ENCODE results near the gene ZFR2. TPM values are rescaled to one million over a fixed set of nuclear protein-coding genes. Genes with fewer than 3 reads are reported as not detected.

The ZFR2 gene
- total RNA-seq, 6 experiments from 2014 or later: not detected

DNA sequence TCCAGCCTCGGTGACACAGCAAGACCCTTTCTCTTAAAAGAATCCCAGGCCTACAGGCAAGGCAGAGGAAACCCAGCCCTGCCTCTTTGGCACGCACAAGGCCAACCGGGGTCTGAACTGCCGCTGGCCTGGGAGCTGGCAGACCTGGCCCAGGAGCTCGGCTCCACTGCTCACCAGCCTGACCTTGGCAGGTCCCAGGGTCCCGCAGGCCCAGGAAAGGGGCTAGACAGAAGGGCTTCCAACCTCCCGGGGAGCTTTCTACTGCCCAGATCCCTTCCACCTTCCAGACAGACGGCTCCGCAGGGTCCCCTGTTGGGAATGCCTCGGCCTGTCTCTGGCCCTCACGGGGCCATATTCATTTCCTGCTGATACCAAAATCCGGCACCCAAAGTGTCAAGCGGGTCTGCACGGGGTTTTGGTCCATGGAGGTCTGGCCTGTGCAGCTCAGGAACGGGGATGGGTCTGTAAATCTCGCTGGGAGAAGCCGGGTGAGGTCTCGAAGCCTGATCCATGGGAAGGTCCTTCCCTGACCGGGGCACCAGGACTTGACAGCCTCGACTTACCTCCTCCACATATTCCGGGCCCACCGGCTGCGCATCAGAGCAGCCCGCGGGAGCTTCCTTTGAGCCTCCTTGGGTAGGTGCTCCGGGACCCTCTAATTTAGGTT, 46.0 kb downstream of the ZFR2 start:
- Mint-ChIP-seq H3K27me3 (ENCODE audit: insufficient read depth) (peaks cover 13% of the 10 kb centered on the region), H3K4me1 (ENCODE audit: low read depth) (peaks cover 9% of the 10 kb centered on the region), H3K27ac (no peak overlapping the region), H3K4me3 (no peak overlapping the region), H3K9me3 (no peaks in the 10 kb centered on the region), H3K36me3 (ENCODE audit: low read depth) (no peaks in the 10 kb centered on the region)
- no peak for DNase-seq
- TF ChIP-seq, protein P1, sequence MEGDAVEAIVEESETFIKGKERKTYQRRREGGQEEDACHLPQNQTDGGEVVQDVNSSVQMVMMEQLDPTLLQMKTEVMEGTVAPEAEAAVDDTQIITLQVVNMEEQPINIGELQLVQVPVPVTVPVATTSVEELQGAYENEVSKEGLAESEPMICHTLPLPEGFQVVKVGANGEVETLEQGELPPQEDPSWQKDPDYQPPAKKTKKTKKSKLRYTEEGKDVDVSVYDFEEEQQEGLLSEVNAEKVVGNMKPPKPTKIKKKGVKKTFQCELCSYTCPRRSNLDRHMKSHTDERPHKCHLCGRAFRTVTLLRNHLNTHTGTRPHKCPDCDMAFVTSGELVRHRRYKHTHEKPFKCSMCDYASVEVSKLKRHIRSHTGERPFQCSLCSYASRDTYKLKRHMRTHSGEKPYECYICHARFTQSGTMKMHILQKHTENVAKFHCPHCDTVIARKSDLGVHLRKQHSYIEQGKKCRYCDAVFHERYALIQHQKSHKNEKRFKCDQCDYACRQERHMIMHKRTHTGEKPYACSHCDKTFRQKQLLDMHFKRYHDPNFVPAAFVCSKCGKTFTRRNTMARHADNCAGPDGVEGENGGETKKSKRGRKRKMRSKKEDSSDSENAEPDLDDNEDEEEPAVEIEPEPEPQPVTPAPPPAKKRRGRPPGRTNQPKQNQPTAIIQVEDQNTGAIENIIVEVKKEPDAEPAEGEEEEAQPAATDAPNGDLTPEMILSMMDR (IDR thresholded peaks at IDR 0.05): no peak

DNA sequence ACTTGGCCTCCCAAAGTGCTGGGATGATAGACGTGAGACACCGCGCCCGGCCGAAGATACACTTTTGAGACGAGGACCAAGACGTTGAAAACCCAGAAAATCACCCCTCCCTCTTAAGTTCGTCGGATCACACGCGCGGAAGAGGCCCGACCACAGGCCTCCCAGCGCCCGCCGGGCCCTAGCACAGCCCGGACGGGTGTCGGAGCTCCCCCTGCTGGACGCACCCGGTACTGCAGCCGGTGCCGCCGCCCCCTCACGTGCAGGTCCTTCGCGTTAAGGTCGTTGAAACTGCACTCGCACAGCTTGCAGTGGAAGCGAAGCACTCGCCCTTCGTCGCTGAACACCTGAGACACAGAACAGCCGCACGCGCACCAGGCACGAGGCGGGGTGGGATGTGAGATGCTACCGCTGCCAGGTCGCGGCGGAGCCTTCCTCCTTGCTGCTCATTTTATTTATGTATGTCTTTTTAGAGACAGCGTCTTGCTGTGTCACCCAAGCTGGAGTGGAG, 46.9 kb downstream of the ZFR2 start:
- no peak for DNase-seq
- TF ChIP-seq, protein P1 (IDR thresholded peaks at IDR 0.05): peak; percentile 99
- H3K4me3 Mint-ChIP-seq: no peak overlapping the region
- no peaks in the 10 kb centered on the region for H3K9me3 Mint-ChIP-seq
- no peaks in the 10 kb centered on the region for H3K36me3 Mint-ChIP-seq (ENCODE audit: low read depth)
- H3K27me3 Mint-ChIP-seq (ENCODE audit: insufficient read depth): peaks cover 16% of the 10 kb centered on the region
- no peak overlapping the region for H3K27ac Mint-ChIP-seq
- peaks cover 10% of the 10 kb centered on the region for H3K4me1 Mint-ChIP-seq (ENCODE audit: low read depth)

GRCh38 chr19:3821156-3821555, 47.7 kb downstream of the ZFR2 start:
- peaks cover 10% of the 10 kb centered on the region for H3K4me1 Mint-ChIP-seq (ENCODE audit: low read depth)
- H3K36me3 Mint-ChIP-seq (ENCODE audit: low read depth): no peaks in the 10 kb centered on the region
- no peak for DNase-seq
- H3K27me3 Mint-ChIP-seq (ENCODE audit: insufficient read depth): peaks cover 18% of the 10 kb centered on the region
- H3K9me3 Mint-ChIP-seq: no peaks in the 10 kb centered on the region
- TF ChIP-seq, protein P1 (IDR thresholded peaks at IDR 0.05): no peak
- no peak overlapping the region for H3K27ac Mint-ChIP-seq
- H3K4me3 Mint-ChIP-seq: no peak overlapping the region

DNA sequence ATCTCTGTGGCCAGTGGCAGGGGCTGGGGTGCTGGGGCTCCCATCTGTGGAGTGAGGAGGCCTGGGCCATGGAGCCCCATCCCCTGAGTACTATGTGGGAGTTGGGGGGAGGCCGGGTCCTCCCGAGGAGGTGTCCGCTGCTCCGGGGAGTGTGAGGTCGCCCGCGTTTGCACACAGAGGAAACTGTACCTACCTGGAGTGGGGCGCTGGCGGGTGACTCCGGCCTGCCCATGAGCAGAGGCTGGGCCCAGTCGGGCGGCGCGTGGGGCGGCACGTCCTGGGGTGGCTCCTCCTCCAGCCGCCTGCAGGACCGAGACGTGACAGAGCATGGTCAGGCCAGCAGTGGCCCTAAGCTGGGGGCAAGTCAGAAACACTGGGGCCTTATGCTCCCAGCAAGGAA, 48.8 kb downstream of the ZFR2 start:
- Mint-ChIP-seq H3K4me1 (ENCODE audit: low read depth) (peaks cover 10% of the 10 kb centered on the region), H3K4me3 (no peak overlapping the region), H3K9me3 (no peaks in the 10 kb centered on the region), H3K27me3 (ENCODE audit: insufficient read depth) (peaks cover 21% of the 10 kb centered on the region), H3K36me3 (ENCODE audit: low read depth) (no peaks in the 10 kb centered on the region), H3K27ac (no peak overlapping the region)
- TF ChIP-seq, protein P1 (IDR thresholded peaks at IDR 0.05): no peak
- no peak for DNase-seq

DNA sequence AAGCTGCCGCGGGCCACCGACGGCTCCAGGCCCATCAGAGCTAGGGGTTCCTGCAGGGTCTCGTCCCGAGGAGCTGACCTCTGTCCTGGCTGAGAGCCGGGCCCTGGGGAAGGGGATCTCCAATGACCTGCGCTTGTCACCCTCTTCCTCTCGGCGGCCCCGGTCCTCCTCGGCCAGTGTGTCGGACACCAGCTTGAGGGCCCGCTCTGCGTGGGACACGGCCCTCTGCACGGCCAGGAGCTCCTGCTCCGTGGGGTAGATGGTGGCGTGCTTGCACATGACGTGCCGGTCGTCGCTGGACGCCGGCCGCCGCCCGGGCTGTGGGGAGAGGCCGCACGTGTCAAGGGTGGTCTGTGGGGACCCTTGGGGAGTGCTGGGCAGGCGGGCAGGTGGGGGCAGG, 49.9 kb downstream of the ZFR2 start:
- TF ChIP-seq, protein P1 (IDR thresholded peaks at IDR 0.05): no peak
- Mint-ChIP-seq H3K4me3 (no peak overlapping the region), H3K27me3 (ENCODE audit: insufficient read depth) (peaks cover 24% of the 10 kb centered on the region), H3K36me3 (ENCODE audit: low read depth) (no peaks in the 10 kb centered on the region), H3K4me1 (ENCODE audit: low read depth) (peaks cover 10% of the 10 kb centered on the region), H3K27ac (no peak overlapping the region), H3K9me3 (no peaks in the 10 kb centered on the region)
- no peak for DNase-seq
